CMK (cell line): ENCODE data around the gene STIL.
A peak's percentile ranks its signal among the peaks of the same experiment; 100 is the strongest.
"Not testable (repeated sequence)": the region's sequence is repeated elsewhere in the genome, so short reads cannot be mapped to it uniquely, and the experiment has no call there.

Source experiments
- DNase-seq: peaks from one replicate; pipeline ENCODE4 v3.0.0-alpha.2; 2010; ENCODE audit warnings: low read depth

The STIL gene

DNA sequence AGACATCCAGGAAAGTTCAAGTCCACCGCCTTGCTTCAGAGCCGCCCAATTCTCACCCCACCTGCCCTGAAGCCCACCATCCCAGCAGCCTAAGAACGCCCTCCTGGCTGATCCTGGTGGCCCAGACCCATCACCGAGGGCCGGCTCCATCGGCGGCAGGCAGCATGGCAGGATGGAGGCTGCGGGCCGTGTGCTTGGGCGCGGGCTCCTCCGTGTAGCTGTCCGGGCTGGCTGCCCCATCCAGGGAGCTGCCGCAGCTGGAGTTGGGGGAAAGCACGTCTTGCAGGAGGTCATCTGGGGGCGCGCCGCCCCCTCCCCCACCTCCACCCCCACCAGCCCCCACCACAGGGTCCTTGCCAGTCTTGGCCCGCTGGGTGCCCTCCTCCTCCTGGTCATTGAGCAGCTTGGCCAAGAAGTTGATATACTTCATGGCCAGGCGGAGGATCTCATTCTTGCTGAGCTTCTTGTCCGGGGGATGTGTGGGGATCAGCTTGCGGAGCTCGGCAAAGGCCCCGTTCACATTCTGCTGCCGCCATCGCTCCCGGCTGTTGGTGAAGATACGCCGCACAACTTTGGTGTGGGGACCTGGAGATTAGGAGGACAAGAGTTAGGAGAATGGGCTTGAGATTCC, 94.2 kb downstream of the STIL start:
- no peak for DNase-seq

DNA sequence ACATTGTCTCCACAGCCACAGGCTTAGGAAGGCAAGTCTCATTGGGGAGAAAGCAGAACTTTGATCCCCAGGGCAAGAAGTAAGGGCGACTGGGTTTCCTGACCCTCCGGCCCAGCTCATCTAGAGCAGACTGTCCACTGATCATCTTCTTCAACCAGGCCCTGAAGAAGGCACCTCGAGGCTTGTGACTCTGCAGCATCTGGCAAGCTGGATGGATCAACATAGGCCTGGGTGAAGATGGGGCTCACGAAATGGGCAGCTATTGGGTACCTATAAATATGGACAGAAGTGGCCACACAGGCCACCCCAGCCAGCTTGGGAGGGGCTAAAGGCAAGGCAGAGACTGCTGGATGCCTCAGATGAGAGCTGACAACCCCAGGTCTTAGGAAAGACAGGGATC, 94.9 kb downstream of the STIL start:
- no peak for DNase-seq

DNA sequence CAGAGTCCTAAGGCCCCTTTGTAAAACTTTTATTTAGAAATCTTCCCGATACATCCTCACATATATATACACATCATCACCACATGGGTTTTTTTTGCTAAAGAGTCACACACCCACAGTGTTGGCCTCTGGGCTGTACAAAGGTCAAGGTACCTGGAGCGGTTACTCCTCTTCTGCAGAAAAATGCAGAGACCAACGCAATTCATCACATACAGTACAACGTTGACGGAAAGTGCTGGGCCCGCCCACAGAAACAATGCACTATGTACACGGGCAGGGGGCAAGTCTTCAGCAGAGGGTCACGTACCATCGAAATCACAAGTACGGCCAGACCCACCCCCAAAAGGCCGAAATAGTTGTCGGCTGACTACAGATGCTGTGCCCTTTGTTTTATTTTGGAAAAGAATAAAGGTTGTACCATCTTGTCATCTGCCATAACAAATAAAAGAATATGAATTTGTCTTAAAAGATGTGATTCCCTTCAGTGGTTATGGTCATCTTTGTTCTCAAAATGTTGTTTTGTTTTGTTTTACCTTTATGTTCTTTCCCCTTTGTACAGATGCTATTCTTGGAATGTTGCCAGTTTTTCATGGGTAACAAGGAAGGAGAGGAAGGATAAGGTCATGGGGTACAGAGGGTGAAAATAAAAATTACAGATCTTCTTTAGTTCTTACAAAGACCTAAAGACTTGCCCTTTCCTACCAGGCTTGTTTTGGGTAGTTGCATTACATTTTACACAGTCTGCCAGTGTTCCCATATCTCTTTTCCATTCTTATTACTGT, 97.5 kb downstream of the STIL start:
- no peak for DNase-seq

DNA sequence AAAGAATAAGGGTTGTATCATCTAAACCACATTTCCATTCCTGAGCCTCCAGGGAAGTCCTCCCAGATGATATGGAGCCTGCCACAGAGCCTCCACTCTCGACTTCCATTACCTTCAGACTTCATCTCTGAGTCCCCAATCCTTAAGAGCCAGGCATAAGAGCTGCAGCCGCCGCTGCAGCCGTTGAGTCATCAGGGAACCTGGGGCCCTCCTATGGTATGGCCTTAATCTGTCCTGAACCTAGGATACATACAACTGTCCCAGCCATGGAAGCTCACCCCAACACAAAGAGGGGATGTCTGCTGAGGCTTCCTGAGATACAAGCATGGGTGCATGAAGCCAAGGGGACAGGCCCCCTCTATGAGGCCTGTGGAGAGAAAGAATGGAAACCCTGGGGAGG, 98.2 kb downstream of the STIL start:
- no peak for DNase-seq

DNA sequence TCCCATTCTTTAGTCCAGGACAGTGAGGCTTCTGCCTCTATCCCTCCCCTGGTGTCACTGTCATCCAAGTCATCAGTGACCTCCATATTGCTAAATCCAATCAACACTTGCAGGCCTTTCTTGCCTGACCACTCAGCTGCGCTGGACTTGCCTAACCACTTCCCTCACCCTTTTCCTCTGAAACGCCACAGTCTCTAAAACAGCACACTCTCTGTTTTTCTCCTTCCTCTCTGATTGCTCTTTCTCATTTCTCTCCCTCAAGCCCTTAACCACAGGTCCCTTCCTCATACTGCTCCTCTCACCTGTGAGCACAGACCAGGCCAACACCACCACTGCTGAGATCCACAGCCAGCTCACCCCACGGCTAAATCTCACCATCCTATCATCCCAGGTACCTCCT, 99.4 kb downstream of the STIL start:
- no peak for DNase-seq

DNA sequence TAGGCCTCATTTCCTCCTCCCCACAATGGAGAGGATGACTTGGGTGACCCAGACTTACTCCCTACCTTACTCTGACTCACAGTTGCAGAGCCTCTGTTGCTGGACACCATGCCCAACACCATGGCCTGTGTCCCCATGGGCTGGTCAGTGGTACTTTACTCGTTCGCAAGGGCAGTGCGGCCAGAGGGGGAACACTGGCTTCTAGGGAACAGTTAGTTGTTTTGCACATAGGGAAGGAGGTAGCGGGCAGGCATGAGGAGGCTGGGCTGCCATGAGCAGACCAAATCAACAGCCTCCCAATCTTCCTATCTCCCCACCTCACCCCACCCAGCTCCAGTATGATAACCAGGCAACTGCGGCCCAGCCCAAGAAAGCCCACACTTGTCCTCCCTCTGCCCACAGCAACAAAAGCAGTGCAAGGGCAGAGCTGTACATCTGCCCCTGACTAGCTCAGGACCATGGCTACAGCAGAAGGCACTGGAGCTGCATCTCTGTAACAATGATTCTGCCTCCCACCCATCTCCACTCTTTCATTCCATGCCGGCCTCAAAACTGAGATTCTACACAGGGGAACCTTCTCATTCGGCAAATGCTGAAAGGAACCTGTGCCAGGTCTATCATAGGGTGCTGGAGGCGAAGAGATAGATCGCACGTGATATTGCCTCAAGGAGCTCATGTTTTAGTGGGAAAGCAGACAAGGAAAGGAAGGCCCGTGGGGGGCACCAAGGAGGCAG, 100.5 kb downstream of the STIL start:
- peak; percentile 81 for DNase-seq

DNA sequence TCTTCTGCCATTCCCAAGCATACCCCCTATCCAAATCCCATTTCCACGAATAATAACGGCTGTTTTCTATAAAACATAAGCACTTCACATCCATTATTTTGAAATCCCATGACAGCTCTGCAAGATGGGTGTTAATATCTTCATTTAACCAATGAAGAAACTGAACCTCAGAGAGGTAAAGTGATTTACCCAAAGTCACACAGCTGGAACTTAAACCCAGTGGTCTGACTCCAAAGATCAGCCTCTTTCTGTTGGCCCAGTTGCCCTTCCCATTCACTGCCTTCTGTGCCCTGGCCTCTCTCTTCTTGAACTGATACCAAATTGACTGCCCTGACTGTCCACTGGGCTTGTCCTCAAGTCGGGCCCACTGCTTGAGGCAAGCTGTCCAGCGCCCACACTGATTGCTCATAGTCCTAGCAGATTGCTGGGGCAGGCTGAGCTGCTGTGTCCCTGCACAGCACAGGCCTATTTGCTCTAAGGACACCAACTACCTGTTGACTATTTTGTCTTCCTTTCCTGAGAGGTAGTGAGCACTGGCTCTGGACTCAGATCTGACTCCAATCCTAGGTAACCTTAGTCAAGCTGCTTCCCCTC, 101.2 kb downstream of the STIL start:
- no peak for DNase-seq

DNA sequence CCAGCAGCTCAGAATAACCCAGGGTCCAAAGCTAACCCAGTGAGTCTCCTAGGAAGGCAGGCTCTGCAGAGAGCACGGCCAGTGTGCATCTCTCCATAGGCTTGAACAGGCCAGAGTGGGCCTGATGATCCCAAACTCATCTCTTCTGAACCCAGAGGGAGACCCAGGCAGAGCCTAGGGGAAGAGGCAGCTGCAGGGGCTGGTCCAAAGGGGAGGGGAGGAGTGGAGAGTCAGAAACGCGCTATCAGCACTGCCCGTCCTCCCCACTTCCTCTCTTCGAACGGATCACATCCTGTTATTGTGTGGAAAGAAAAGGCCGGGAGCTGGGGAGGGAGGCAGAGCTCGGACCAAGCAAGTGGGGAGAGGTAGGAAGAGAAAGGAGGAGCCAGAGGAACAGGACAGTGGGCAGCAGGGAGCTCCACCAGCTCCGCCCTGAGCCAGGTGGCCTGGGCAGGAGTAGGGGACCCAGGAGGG, 102.1 kb downstream of the STIL start:
- peak; percentile 93 for DNase-seq

DNA sequence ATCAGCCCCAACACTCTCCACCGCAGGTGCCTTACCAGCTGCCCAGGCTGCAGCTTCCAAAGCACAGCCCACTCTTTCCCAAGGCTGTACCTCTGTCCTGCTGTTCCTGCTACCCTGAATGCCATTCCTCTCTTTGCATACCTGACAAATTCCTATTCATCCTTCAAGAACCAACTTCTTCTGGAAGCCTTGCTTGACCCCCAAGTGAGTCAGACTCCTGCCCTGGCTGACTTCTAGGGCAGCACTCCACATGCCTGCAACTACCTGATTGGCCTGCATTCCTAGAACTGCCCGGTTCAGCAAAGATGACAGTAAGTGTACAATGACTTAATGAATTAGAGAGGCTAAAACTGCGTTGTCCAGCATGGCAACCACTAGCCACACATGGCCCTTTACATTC, 103.3 kb downstream of the STIL start:
- DNase-seq, result no peak

DNA sequence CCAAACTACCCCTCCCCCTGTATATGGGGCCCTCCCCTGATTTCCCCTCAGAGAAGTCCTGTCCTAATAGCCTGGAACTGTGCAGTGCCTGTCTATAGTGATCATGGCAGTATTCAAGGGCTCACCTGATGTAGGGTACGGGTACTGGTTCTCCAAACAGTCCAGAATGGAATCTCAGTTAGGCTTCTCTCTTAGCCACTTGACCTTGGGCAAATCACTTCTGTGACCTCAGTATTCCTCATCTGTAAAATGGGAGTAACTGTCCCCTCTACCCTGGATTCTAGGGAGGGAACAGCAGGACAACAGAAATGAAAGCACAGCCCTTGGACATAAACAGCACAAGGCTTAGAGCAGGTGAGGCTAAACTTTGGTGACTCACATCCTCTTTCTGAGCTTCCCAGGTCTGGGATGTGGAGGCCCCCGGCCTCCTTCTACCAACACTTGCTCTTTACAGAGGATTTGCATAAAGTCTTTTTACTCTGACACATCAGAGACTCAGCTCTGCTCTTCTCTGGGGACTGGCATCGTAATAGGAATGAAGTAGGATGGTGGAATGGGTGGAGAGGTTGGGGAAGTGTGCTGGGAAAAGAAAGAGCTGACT, 104.1 kb downstream of the STIL start:
- DNase-seq, result no peak

DNA sequence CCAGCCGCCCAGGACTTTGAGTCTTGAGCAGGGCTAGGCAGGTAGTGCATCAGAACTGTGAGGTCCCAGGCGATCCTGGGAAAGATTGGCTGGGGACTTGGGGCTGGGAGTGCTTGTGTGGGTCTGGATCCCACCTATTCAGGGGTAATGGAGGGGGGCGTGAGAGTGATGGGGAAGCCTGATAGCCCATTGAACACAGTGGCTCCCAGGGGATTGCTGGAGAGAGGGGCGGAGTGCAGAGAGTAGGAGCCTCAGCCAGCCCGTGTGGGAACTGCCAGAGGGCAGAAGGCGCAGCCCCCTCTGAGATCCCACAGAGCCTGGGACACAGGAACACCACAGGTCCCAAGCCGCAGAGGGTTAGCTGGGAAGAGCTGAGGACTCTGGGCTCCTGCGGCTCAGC, 104.9 kb downstream of the STIL start:
- DNase-seq, result no peak

DNA sequence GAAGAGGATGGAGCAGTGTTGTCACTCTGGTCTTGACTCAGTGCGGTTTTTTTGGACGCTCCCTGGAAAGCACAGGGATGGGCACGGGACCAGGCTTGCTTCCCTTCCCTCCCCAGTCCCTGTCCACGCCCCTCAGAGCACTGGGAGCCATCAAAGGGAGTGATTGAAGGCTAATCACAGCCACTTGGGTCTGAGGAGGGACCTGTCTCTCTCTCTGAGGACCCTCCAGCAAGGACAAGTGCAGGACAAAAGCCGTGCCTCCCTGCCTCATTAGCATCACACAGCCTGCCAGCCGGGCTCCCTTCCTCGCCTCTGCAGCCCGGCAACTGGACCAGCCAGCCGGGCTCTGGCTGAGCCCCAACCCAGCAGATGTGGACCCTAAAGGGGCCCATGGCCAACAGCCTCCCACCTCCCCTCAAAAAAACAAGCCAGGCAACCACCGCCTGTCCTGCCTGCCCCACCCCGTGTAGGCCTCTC, 105.5 kb downstream of the STIL start:
- no peak for DNase-seq

DNA sequence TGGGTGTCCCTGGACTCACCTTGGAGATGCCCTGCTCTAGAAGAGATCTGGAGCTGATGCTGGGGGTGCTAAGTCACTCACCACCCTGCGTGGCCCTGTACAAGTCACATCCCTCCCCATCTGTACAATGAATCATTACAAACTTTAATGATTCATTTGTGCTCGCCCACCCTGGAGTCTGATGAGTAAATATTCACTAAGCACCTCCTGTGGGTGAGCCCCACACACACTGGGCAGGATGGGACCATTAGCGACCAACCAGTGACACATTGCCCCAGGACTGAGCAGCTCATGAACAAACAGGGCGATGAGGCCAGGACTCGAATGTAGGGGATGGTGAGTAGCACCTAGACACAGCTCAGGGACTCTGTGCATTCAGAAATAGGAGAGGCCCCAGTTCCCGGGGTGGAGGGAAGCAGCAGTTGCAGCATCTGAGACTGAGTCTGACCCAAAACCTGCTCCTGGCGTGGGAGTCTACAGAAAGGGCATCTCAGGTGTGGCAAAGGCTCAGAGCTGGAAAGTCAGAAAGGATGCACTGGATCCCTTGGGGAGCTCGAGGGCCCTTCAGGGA, 106.1 kb downstream of the STIL start:
- no peak for DNase-seq

DNA sequence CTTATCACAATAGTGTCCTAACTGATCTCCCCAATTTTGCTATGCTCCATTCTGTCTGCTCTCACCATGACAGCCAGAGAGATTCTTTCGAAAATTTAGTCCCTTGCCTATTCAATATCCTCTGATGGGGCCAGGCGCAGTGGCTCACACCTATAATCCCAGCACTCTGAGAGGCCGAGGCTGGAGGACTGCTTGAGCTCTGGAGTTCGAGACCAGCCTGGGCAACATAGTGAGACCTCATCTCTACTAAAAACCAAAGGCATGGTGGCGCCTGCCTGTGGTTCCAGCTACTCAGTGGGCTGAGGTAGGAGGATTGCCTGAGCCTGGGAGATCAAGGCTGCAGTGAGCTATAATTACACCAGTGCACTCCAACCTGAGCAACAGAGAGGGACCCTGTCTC, 108.0 kb downstream of the STIL start:
- no peak for DNase-seq

DNA sequence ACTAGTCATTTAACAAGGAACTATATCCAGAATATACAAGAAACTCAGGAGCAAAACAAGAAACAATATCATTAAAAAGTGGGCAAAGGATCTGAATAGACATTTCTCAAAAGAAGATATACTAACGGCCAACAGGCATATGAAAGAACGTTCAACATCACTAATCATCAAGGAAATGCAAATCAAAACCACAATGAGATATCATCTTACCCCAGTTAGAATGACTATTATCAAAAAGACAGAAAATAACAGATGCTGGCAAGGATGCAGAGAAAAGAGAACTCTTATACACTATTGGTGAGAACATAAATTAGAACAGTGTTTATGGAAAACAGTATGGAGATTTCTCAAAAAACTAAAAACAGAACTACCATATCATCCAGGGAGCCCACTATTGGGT, 110.4 kb downstream of the STIL start:
- DNase-seq, result not testable (repeated sequence)

DNA sequence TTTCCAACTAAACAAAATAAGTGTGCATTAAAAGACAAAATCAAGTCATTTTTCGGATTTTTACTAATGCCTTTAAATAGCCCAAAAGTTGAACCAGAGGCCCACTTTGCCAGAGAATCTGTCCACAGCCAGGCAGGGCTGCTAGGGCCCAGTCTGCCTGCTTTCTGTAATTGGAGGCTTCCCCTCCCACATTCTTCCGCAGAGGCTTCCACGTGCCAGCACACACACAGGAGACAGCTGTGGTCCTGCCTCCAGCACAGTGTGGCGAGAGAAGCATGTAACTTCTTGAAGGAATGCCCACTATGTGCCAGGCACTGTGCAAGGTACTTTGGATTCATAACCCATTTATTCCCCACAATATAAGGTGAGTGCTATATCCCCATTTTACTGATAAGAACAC, 112.8 kb downstream of the STIL start:
- DNase-seq, result no peak
